GM13976 (cell line): Measurements from ENCODE around the gene GABRB1.

Source experiments
- DNase-seq: peaks from one replicate; pipeline ENCODE4 v3.0.0; 2012; ENCODE audit warnings: low spot score
- CTCF ChIP-seq: IDR thresholded peaks from 2 replicates; pipeline ENCODE4 v1.5.1; 2012; ENCODE audit warnings: borderline replicate concordance, mild to moderate bottlenecking; ENCODE audit not compliant: insufficient read depth; ENCODE audit errors: extremely low read depth, missing control alignments, control extremely low read depth
- in situ Hi-C: fragments of 300-500 bp; cut with MboI; formaldehyde crosslinking; loops from one replicate; pipeline ENCODE4 v1.12.0; 2022; ENCODE audit warnings: low sequenced_read_pairs, mixed read lengths, inconsistent platforms; ENCODE audit not compliant: unreplicated experiment

The GABRB1 gene

DNA sequence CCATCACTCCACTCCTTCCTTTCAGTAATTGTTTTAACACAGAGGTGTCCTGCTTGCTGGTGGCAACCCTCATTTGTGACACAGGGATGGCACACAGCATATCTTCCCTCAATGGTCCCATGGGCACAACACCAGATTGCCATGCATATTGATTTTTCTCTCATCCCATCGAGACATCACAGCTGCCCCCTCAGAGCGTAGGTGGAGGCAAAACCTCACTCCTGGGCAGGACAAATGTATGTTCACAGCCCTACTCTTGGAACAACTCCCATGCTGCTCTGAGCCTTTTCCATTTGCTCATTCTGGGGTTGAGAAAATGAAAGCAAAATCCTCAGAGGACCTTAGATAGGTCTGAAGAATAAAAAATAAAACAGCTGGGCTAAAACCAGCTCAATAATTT, 172.2 kb downstream of the GABRB1 start:
- TF ChIP-seq CTCF, result no peak
- in situ Hi-C loops, result no loop called here

DNA sequence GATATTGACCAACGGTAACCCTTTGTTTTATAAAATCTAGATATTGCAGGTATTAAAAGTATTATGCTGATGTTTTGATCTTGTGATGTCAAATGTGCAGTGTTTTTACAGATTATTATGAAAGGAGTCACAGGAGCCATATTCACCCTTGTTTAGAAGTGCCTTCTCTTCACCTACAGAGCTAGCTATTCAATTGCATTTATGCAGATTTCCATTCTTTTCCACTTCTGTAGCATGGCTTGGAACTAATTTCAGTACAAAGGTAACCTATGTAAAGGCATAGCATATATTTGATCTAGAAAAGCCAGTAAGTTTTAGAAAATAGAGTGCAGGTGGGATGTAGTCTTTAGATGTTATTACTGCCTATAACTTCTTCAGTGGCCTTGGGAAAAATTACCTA, 176.2 kb downstream of the GABRB1 start:
- in situ Hi-C loops, result no loop called here
- no peak for TF ChIP-seq CTCF
- no peak for DNase-seq

More for the DNA sequence above, 172.2 kb downstream of the GABRB1 start:
- DNase-seq, result no peak

DNA sequence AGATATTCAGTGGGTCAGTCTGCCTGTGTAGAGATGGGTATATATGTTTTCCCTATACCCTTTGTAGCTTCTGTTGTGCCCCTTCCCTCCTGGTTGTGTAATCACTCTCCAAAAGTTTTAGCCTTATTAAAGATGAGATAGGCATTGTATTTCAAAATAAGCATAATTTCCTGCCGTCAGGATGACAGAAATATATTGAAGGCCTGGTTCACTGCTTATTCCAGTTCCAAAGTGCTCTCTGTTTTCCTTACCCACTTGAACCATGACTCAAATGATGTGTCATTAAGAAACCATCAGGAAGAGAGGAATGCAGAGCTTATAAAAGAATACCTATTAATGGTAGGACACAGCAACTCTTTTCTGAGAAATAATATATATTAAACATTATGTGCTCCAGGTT, 178.5 kb downstream of the GABRB1 start:
- in situ Hi-C loops, result no loop called here
- DNase-seq, result no peak
- TF ChIP-seq CTCF, result no peak

- TF ChIP-seq CTCF, result no peak
- in situ Hi-C loops, result no loop called here
- no peak for DNase-seq
Measured at GRCh38 chr4:47210828-47211227, 179.5 kb downstream of the GABRB1 start.

GRCh38 chr4:47213106-47213505, 181.7 kb downstream of the GABRB1 start:
- no peak for TF ChIP-seq CTCF
- in situ Hi-C loops, result no loop called here
- no peak for DNase-seq

GRCh38 chr4:47213539-47213938, 182.2 kb downstream of the GABRB1 start:
- DNase-seq, result no peak
- no peak for TF ChIP-seq CTCF
- in situ Hi-C loops, result no loop called here

DNA sequence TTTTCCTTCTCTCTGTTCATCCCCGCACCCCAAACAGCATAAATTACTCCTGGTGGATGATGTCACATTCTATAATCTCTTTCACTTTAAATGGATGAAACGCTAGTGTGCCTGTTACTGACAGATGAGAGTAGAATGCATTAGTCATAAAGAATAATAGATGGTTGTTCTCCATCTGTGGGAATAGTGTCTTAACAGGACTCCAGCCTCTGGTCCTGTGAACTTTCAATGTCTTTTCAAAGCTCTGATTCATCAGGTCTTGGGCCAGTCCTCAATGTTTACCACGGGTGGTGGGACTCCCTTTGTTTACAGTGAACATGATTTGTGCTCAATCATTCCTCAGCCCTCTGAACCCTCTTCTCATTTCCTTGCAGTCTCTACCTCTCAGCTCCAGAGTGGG, 182.6 kb downstream of the GABRB1 start:
- no peak for TF ChIP-seq CTCF
- no peak for DNase-seq
- in situ Hi-C loops, result no loop called here
